ENCODE measurements around the gene PPP2R2B.

Gene PPP2R2B

GRCh38 chr5:146878476-146879172, at the start of gene PPP2R2B:
PPP2R2B (minus strand) TSS chr5:146878757.
- no peak for DNase-seq (ENCODE audit: low read depth)
- TF ChIP-seq MAX (IDR thresholded peaks at IDR 0.05; ENCODE audit: low read depth, low read length) (no peak), CTCF (IDR thresholded peaks at IDR 0.05; ENCODE audit: low read depth, low read length) (no peak), POLR2A (IDR thresholded peaks at IDR 0.05; ENCODE audit: extremely low read depth, insufficient read length) (no peak), MYC (IDR thresholded peaks at IDR 0.05; ENCODE audit: low read depth, low read length) (no peak)
- no peak within 1 kb of the TSS for H3K4me3 ChIP-seq (ENCODE audit: low read depth, low read length)

- TF ChIP-seq CTCF (IDR thresholded peaks at IDR 0.05; ENCODE audit: low read depth, low read length) (no peak), MYC (IDR thresholded peaks at IDR 0.05; ENCODE audit: low read depth, low read length) (no peak), POLR2A (IDR thresholded peaks at IDR 0.05; ENCODE audit: extremely low read depth, insufficient read length) (no peak), MAX (IDR thresholded peaks at IDR 0.05; ENCODE audit: low read depth, low read length) (no peak)
- no peak for DNase-seq (ENCODE audit: low read depth)
- H3K4me3 ChIP-seq (ENCODE audit: low read depth, low read length): no peak overlapping the region
Observed at GRCh38 chr5:146924132-146924531, 45.6 kb upstream of the PPP2R2B start.

- no peak for DNase-seq (ENCODE audit: low read depth)
- H3K4me3 ChIP-seq (ENCODE audit: low read depth, low read length): no peak overlapping the region
- TF ChIP-seq MAX (IDR thresholded peaks at IDR 0.05; ENCODE audit: low read depth, low read length) (no peak), MYC (IDR thresholded peaks at IDR 0.05; ENCODE audit: low read depth, low read length) (no peak), CTCF (IDR thresholded peaks at IDR 0.05; ENCODE audit: low read depth, low read length) (no peak), POLR2A (IDR thresholded peaks at IDR 0.05; ENCODE audit: extremely low read depth, insufficient read length) (no peak)
Observed at GRCh38 chr5:146921225-146921624, 42.7 kb upstream of the PPP2R2B start.

GRCh38 chr5:146920351-146920881, 41.9 kb upstream of the PPP2R2B start:
- TF ChIP-seq MAX (IDR thresholded peaks at IDR 0.05; ENCODE audit: low read depth, low read length) (no peak), POLR2A (IDR thresholded peaks at IDR 0.05; ENCODE audit: extremely low read depth, insufficient read length) (no peak), CTCF (IDR thresholded peaks at IDR 0.05; ENCODE audit: low read depth, low read length) (no peak), MYC (IDR thresholded peaks at IDR 0.05; ENCODE audit: low read depth, low read length) (no peak)
- no peak for DNase-seq (ENCODE audit: low read depth)
- no peak overlapping the region for H3K4me3 ChIP-seq (ENCODE audit: low read depth, low read length)

- TF ChIP-seq POLR2A (IDR thresholded peaks at IDR 0.05; ENCODE audit: extremely low read depth, insufficient read length): no peak
- no peak for DNase-seq (ENCODE audit: low read depth)
- H3K4me3 ChIP-seq (ENCODE audit: low read depth, low read length): no peak overlapping the region
Observed at GRCh38 chr5:146919304-146919703, 40.7 kb upstream of the PPP2R2B start.

GRCh38 chr5:146917931-146918330, 39.4 kb upstream of the PPP2R2B start:
- no peak overlapping the region for H3K4me3 ChIP-seq (ENCODE audit: low read depth, low read length)
- TF ChIP-seq MYC (IDR thresholded peaks at IDR 0.05; ENCODE audit: low read depth, low read length) (no peak), CTCF (IDR thresholded peaks at IDR 0.05; ENCODE audit: low read depth, low read length) (no peak), MAX (IDR thresholded peaks at IDR 0.05; ENCODE audit: low read depth, low read length) (no peak), POLR2A (IDR thresholded peaks at IDR 0.05; ENCODE audit: extremely low read depth, insufficient read length) (no peak)
- no peak for DNase-seq (ENCODE audit: low read depth)
